ENCODE measurements around the gene RBPJ.

Gene RBPJ

DNA sequence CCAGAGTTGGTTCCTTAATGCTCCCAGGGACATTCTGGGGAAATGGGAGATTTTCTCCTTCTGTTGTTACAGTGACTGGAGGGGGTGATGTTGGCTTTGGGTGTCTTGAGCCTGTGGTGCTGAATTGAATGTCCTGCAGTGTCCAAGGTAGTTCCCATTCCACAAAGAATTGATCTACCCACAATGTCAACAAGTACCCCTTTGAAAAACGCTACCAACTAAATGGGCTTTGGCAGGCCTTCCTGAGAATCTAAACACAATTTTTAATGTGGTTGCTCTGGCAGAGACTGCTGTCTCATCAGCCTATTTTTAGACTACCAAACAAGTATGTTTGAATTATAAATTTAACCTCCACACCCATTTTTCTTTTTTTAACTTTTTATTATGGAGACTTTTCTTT is 100.1 kb downstream of the RBPJ start:
- in situ Hi-C loops (cut with HindIII; ENCODE audit: low pct_ligation_motif_present, low sequenced_read_pairs), result no loop called here
- TF ChIP-seq, protein P1, sequence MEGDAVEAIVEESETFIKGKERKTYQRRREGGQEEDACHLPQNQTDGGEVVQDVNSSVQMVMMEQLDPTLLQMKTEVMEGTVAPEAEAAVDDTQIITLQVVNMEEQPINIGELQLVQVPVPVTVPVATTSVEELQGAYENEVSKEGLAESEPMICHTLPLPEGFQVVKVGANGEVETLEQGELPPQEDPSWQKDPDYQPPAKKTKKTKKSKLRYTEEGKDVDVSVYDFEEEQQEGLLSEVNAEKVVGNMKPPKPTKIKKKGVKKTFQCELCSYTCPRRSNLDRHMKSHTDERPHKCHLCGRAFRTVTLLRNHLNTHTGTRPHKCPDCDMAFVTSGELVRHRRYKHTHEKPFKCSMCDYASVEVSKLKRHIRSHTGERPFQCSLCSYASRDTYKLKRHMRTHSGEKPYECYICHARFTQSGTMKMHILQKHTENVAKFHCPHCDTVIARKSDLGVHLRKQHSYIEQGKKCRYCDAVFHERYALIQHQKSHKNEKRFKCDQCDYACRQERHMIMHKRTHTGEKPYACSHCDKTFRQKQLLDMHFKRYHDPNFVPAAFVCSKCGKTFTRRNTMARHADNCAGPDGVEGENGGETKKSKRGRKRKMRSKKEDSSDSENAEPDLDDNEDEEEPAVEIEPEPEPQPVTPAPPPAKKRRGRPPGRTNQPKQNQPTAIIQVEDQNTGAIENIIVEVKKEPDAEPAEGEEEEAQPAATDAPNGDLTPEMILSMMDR (IDR thresholded peaks at IDR 0.05; ENCODE audit: low read depth, low read length, missing control alignments), result no peak
- Histone ChIP-seq H3K4me3 (ENCODE audit: low read depth, low read length) (no peak overlapping the region), H3K27ac (peak overlapping the region; percentile 2), H3K27me3 (replicated peaks) (no peaks in the 10 kb centered on the region), H3K36me3 (replicated peaks) (peaks cover 4% of the 10 kb centered on the region)
- no peak for DNase-seq

DNA sequence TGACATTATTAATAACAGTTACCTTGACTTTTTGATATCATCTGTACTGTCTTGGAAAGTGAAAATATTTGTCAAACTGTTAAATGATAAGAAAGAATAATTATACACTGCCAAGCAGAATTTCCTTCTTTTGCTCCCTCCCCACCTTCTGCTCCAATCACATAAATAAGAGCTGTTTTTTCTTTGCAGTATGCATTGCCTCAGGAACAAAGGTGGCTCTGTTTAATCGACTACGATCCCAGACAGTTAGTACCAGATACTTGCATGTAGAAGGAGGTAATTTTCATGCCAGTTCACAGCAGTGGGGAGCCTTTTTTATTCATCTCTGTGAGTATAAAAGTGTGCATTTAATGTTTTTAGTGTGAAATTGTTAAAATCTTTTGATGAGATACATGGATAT is 103.3 kb downstream of the RBPJ start:
- in situ Hi-C loops (cut with HindIII; ENCODE audit: low pct_ligation_motif_present, low sequenced_read_pairs), result no loop called here
- Histone ChIP-seq H3K27ac (no peak overlapping the region), H3K27me3 (replicated peaks) (no peaks in the 10 kb centered on the region), H3K36me3 (replicated peaks) (peaks cover 4% of the 10 kb centered on the region), H3K4me3 (ENCODE audit: low read depth, low read length) (no peak overlapping the region)
- no peak for DNase-seq
- TF ChIP-seq, protein P1 (IDR thresholded peaks at IDR 0.05; ENCODE audit: low read depth, low read length, missing control alignments), result no peak

DNA sequence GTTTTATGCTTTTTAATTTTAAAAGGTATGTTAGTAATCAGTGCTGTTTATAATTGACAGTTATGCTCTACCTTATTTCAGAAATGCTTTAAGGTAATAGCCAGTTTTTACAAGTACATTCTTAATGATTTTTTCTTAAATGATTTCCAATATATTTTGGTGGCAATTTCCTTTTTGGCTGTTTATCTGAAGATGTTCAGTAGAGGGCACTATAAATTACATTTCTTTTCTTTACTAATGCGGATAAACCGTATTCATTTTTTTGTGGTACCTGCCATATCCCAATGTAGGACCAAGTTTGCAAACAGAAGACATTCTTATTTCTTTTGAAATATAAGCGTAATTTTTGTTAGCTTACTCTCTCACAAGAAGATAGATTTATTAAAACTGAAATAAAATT is 104.0 kb downstream of the RBPJ start:
- DNase-seq, result no peak
- TF ChIP-seq, protein P1 (IDR thresholded peaks at IDR 0.05; ENCODE audit: low read depth, low read length, missing control alignments), result no peak
- peaks cover 4% of the 10 kb centered on the region for H3K36me3 ChIP-seq (replicated peaks)
- H3K27me3 ChIP-seq (replicated peaks), result no peaks in the 10 kb centered on the region
- in situ Hi-C loops (cut with HindIII; ENCODE audit: low pct_ligation_motif_present, low sequenced_read_pairs), result no loop called here
- H3K4me3 ChIP-seq (ENCODE audit: low read depth, low read length), result no peak overlapping the region
- no peak overlapping the region for H3K27ac ChIP-seq

DNA sequence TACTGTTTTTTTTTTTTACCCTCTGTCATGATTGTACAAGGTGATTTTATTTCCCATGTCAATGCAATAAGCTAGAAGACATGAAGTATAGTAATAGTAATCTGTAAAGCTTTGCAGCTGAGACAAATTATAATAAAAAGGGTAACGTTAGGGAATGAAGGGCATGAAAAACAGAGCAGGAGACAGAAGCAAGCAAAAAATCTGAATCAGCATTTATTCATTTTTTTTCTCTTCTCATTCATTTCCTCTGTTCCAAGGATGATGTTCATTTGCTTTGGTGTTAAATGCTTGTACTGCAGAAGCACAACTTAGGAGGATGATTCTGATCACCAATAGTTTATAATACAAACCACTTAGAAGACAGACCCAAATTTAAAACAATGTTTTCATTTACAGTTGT is 105.1 kb downstream of the RBPJ start:
- Histone ChIP-seq H3K4me3 (ENCODE audit: low read depth, low read length) (no peak overlapping the region), H3K27ac (no peak overlapping the region), H3K27me3 (replicated peaks) (no peaks in the 10 kb centered on the region), H3K36me3 (replicated peaks) (peaks cover 4% of the 10 kb centered on the region)
- TF ChIP-seq, protein P1 (IDR thresholded peaks at IDR 0.05; ENCODE audit: low read depth, low read length, missing control alignments), result no peak
- in situ Hi-C loops (cut with HindIII; ENCODE audit: low pct_ligation_motif_present, low sequenced_read_pairs), result no loop called here
- no peak for DNase-seq

DNA sequence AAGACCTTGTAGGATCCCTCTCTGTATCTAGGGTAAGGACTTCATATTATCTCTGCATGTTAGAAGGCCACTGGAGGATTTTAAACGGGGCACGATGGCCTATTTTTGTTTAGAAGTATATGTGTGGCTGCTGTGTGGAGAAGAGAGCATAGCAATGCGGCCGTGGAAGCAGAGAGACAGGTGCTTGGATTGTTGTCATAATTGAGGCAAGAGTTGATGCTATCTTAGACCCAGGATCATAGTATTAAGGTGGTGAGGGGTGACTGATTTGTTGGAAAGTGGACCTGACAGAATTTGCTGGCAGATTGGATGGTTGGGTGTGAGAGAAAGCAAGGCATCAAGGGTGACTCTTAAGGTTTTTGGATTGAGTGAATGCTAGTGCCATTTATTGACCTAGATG is 106.1 kb downstream of the RBPJ start:
- H3K36me3 ChIP-seq (replicated peaks), result peaks cover 4% of the 10 kb centered on the region

DNA sequence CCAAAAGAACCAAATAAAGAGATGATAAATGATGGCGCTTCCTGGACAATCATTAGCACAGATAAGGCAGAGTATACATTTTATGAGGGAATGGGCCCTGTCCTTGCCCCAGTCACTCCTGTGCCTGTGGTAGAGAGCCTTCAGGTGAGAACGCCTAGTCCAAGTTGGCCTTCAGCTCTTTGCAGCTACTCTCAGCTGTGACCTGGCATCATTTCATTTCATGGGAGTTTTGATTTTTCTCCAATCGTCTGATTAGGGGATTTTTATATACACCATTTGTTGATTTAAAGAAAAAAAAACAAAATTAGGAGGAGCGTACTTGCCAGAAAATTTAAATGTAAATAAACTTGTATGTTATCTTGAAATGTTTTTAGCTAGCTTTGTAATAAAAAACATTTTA is 109.1 kb downstream of the RBPJ start:
- Histone ChIP-seq H3K27me3 (replicated peaks) (no peaks in the 10 kb centered on the region), H3K27ac (no peak overlapping the region), H3K36me3 (replicated peaks) (peaks cover 4% of the 10 kb centered on the region), H3K4me3 (ENCODE audit: low read depth, low read length) (no peak overlapping the region)
- TF ChIP-seq, protein P1 (IDR thresholded peaks at IDR 0.05; ENCODE audit: low read depth, low read length, missing control alignments), result no peak
- in situ Hi-C loops (cut with HindIII; ENCODE audit: low pct_ligation_motif_present, low sequenced_read_pairs), result no loop called here
- DNase-seq, result no peak

More for the DNA sequence above, 106.1 kb downstream of the RBPJ start:
- TF ChIP-seq, protein P1 (IDR thresholded peaks at IDR 0.05; ENCODE audit: low read depth, low read length, missing control alignments), result no peak
- Histone ChIP-seq H3K27ac (no peak overlapping the region), H3K4me3 (ENCODE audit: low read depth, low read length) (no peak overlapping the region), H3K27me3 (replicated peaks) (no peaks in the 10 kb centered on the region)
- DNase-seq, result no peak
- in situ Hi-C loops (cut with HindIII; ENCODE audit: low pct_ligation_motif_present, low sequenced_read_pairs), result no loop called here

Data from brain microvascular endothelial cell (primary cell).